Naive thymus-derived CD8-positive, alpha-beta T cell (primary cell): ENCODE measurements around the gene PLPP4. TPM values are rescaled to one million over a fixed set of nuclear protein-coding genes. Genes with fewer than 3 reads are reported as not detected.

Experiments
- ATAC-seq, 2 donors: fragments of 150-1000 bp; cut with Tn5 transposase in 1 of 2; sonication (Bioruptor Pico), chemical (Tn5 transposase) in 1 of 2; 1 replicate in 1 of 2; 2 replicates in 1 of 2; pipeline ENCODE4 v1.10.0; 2021; ENCODE audit warnings: mild to moderate bottlenecking in 2 of 2, moderate library complexity in 2 of 2
- POLR2A ChIA-PET: fragments of 350-600 bp; sonication (Branson Sonifier 250); formaldehyde crosslinking; loops from one replicate; lab custom pipeline; 2021; ENCODE audit warnings: antibody characterized with exemption; lab: Charles Lee
- DNase-seq, 10 donors: peaks; one replicate each; pipeline versions ENCODE4 v3.0.0 to v3.0.0-alpha.2; 2020 to 2022
- H3K27ac Mint-ChIP-seq, 10 donors: one replicate each; pipeline ENCODE4 v1.8.0; 2020 to 2022; ENCODE audit warnings: mild to moderate bottlenecking in 10 of 10, mixed read lengths in 10 of 10, moderate library complexity in 4 of 10, inconsistent platforms in 1 of 10
- H3K27me3 Mint-ChIP-seq, 5 donors: one replicate each; pipeline ENCODE4 v1.8.0; 2021 to 2022; ENCODE audit warnings: mixed read lengths in 5 of 5
- H3K36me3 Mint-ChIP-seq, 3 donors: one replicate each; pipeline ENCODE4 v1.8.0; 2020 to 2022; ENCODE audit warnings: mixed read lengths in 3 of 3, mild to moderate bottlenecking in 2 of 3, inconsistent platforms in 1 of 3
- H3K4me1 Mint-ChIP-seq, 4 donors: one replicate each; pipeline ENCODE4 v1.8.0; 2021 to 2022; ENCODE audit warnings: mixed read lengths in 4 of 4
- H3K4me3 Mint-ChIP-seq, 10 donors: one replicate each; pipeline ENCODE4 v1.8.0; 2020 to 2022; ENCODE audit warnings: mild to moderate bottlenecking in 10 of 10, mixed read lengths in 10 of 10, moderate library complexity in 6 of 10, inconsistent platforms in 1 of 10
- H3K9me3 Mint-ChIP-seq, 9 donors: one replicate each; pipeline ENCODE4 v1.8.0; 2020 to 2022; ENCODE audit warnings: mixed read lengths in 9 of 9, mild to moderate bottlenecking in 3 of 9, inconsistent platforms in 1 of 9, moderate library complexity in 1 of 9
- polyA plus RNA-seq, 3 donors: library from polyadenylated mRNA; unstranded; fragments of 300-500 nt; fragmentation: Illumina TruSeq; gene quantifications; one replicate each; pipeline ENCODE4 v1.2.3, GENCODE V29; 2021
- total RNA-seq, 8 experiments: library from RNA in 2 of 8; stranded (reverse) in 2 of 8; gene quantifications; one replicate each; pipeline ENCODE4 v1.2.3 and lab custom pipeline; 2021 to 2026

PLPP4 gene
- total and polyA plus RNA-seq, 5 experiments from 2014 or later, result not detected

GRCh38 chr10:120552262-120552661, 95.2 kb downstream of the PLPP4 start:
- DNase-seq (no peak), ATAC-seq (no peak)
- peaks cover 0 to 23% (median 11%) of the 10 kb centered on the region in 9 donors for H3K9me3 Mint-ChIP-seq
- no peak overlapping the region for H3K27ac Mint-ChIP-seq
- POLR2A ChIA-PET, result no interaction called here
- no peaks in the 10 kb centered on the region for H3K4me1 Mint-ChIP-seq
- no peak overlapping the region for H3K4me3 Mint-ChIP-seq
- peaks cover 0 to 5% (median 0%) of the 10 kb centered on the region in 5 donors for H3K27me3 Mint-ChIP-seq
- peaks cover 0 to 8% (median 0%) of the 10 kb centered on the region in 3 donors for H3K36me3 Mint-ChIP-seq

- Mint-ChIP-seq H3K27ac (no peak overlapping the region), H3K4me3 (no peak overlapping the region), H3K4me1 (no peaks in the 10 kb centered on the region), H3K9me3 (peaks cover 0 to 23% (median 10%) of the 10 kb centered on the region in 9 donors), H3K27me3 (no peaks in the 10 kb centered on the region), H3K36me3 (peaks cover 0 to 8% (median 0%) of the 10 kb centered on the region in 3 donors)
- POLR2A ChIA-PET, result no interaction called here
- ATAC-seq (no peak), DNase-seq (no peak)
Observed at GRCh38 chr10:120553911-120554310, 96.9 kb downstream of the PLPP4 start.

- Mint-ChIP-seq H3K9me3 (peaks cover 0 to 23% (median 10%) of the 10 kb centered on the region in 9 donors), H3K4me3 (no peak overlapping the region), H3K27me3 (no peaks in the 10 kb centered on the region), H3K4me1 (no peaks in the 10 kb centered on the region), H3K36me3 (peaks cover 0 to 8% (median 0%) of the 10 kb centered on the region in 3 donors), H3K27ac (no peak overlapping the region)
- POLR2A ChIA-PET, result no interaction called here
- DNase-seq, result no peak
- ATAC-seq, result no peak
Observed at GRCh38 chr10:120555436-120555835, 98.4 kb downstream of the PLPP4 start.

- Mint-ChIP-seq H3K4me1 (no peaks in the 10 kb centered on the region), H3K9me3 (peaks cover 0 to 23% (median 10%) of the 10 kb centered on the region in 9 donors), H3K27ac (no peak overlapping the region), H3K4me3 (no peak overlapping the region), H3K27me3 (no peaks in the 10 kb centered on the region), H3K36me3 (peaks cover 0 to 8% (median 0%) of the 10 kb centered on the region in 3 donors)
- DNase-seq (no peak), ATAC-seq (no peak)
- POLR2A ChIA-PET, result no interaction called here
Observed at GRCh38 chr10:120555842-120556532, 99.0 kb downstream of the PLPP4 start.

- POLR2A ChIA-PET, result no interaction called here
- ATAC-seq (no peak), DNase-seq (no peak)
- H3K27ac Mint-ChIP-seq, result no peak overlapping the region
- no peaks in the 10 kb centered on the region for H3K27me3 Mint-ChIP-seq
- peaks cover 0 to 8% (median 0%) of the 10 kb centered on the region in 3 donors for H3K36me3 Mint-ChIP-seq
- H3K9me3 Mint-ChIP-seq, result peaks cover 0 to 23% (median 10%) of the 10 kb centered on the region in 9 donors
- no peaks in the 10 kb centered on the region for H3K4me1 Mint-ChIP-seq
- no peak overlapping the region for H3K4me3 Mint-ChIP-seq
Observed at GRCh38 chr10:120557311-120557710, 100.3 kb downstream of the PLPP4 start.

GRCh38 chr10:120559800-120560199, 102.8 kb downstream of the PLPP4 start:
- Mint-ChIP-seq H3K4me1 (no peaks in the 10 kb centered on the region), H3K36me3 (no peaks in the 10 kb centered on the region), H3K9me3 (peaks cover 0 to 8% (median 1%) of the 10 kb centered on the region in 9 donors), H3K27ac (no peak overlapping the region), H3K4me3 (no peak overlapping the region), H3K27me3 (no peaks in the 10 kb centered on the region)
- DNase-seq (no peak), ATAC-seq (no peak)
- POLR2A ChIA-PET, result no interaction called here

GRCh38 chr10:120562956-120563355, 105.9 kb downstream of the PLPP4 start:
- no peak overlapping the region for H3K4me3 Mint-ChIP-seq
- no peak for DNase-seq
- H3K9me3 Mint-ChIP-seq, result no peaks in the 10 kb centered on the region
- no peak for ATAC-seq
- no peak overlapping the region for H3K27ac Mint-ChIP-seq
- peaks cover 0 to 3% (median 0%) of the 10 kb centered on the region in 5 donors for H3K27me3 Mint-ChIP-seq
- no peaks in the 10 kb centered on the region for H3K4me1 Mint-ChIP-seq
- H3K36me3 Mint-ChIP-seq, result no peaks in the 10 kb centered on the region
- POLR2A ChIA-PET, result no interaction called here

GRCh38 chr10:120570418-120570817, 113.4 kb downstream of the PLPP4 start:
- no peaks in the 10 kb centered on the region for H3K4me1 Mint-ChIP-seq
- peaks cover 0 to 11% (median 0%) of the 10 kb centered on the region in 9 donors for H3K9me3 Mint-ChIP-seq
- DNase-seq, result no peak
- POLR2A ChIA-PET, result no interaction called here
- H3K27me3 Mint-ChIP-seq, result peaks cover 0 to 18% (median 2%) of the 10 kb centered on the region in 5 donors
- no peak overlapping the region for H3K27ac Mint-ChIP-seq
- H3K36me3 Mint-ChIP-seq, result no peaks in the 10 kb centered on the region
- no peak overlapping the region for H3K4me3 Mint-ChIP-seq
- no peak for ATAC-seq

GRCh38 chr10:120571266-120571665, 114.2 kb downstream of the PLPP4 start:
- H3K4me3 Mint-ChIP-seq, result no peak overlapping the region
- DNase-seq, result no peak
- H3K4me1 Mint-ChIP-seq, result no peaks in the 10 kb centered on the region
- no peak overlapping the region for H3K27ac Mint-ChIP-seq
- POLR2A ChIA-PET, result no interaction called here
- peaks cover 0 to 19% (median 2%) of the 10 kb centered on the region in 5 donors for H3K27me3 Mint-ChIP-seq
- ATAC-seq, result no peak
- H3K9me3 Mint-ChIP-seq, result peaks cover 0 to 11% (median 0%) of the 10 kb centered on the region in 9 donors
- no peaks in the 10 kb centered on the region for H3K36me3 Mint-ChIP-seq

GRCh38 chr10:120572307-120572706, 115.3 kb downstream of the PLPP4 start:
- Mint-ChIP-seq H3K27ac (no peak overlapping the region), H3K4me3 (no peak overlapping the region), H3K27me3 (peaks cover 0 to 21% (median 2%) of the 10 kb centered on the region in 5 donors), H3K9me3 (peaks cover 0 to 11% (median 0%) of the 10 kb centered on the region in 9 donors), H3K36me3 (no peaks in the 10 kb centered on the region), H3K4me1 (no peaks in the 10 kb centered on the region)
- ATAC-seq (no peak), DNase-seq (no peak)
- POLR2A ChIA-PET, result no interaction called here

GRCh38 chr10:120573355-120573754, 116.3 kb downstream of the PLPP4 start:
- POLR2A ChIA-PET, result no interaction called here
- H3K36me3 Mint-ChIP-seq, result no peaks in the 10 kb centered on the region
- DNase-seq (no peak), ATAC-seq (no peak)
- H3K27ac Mint-ChIP-seq, result no peak overlapping the region
- H3K4me1 Mint-ChIP-seq, result no peaks in the 10 kb centered on the region
- H3K4me3 Mint-ChIP-seq, result no peak overlapping the region
- H3K27me3 Mint-ChIP-seq, result peaks cover 0 to 18% (median 2%) of the 10 kb centered on the region in 5 donors
- peaks cover 0 to 11% (median 0%) of the 10 kb centered on the region in 9 donors for H3K9me3 Mint-ChIP-seq

- H3K27me3 Mint-ChIP-seq, result peaks cover 0 to 13% (median 2%) of the 10 kb centered on the region in 5 donors
- no peaks in the 10 kb centered on the region for H3K4me1 Mint-ChIP-seq
- H3K4me3 Mint-ChIP-seq, result no peak overlapping the region
- no peak overlapping the region for H3K27ac Mint-ChIP-seq
- DNase-seq (no peak), ATAC-seq (no peak)
- POLR2A ChIA-PET, result no interaction called here
- H3K36me3 Mint-ChIP-seq, result no peaks in the 10 kb centered on the region
- H3K9me3 Mint-ChIP-seq, result peaks cover 0 to 11% (median 0%) of the 10 kb centered on the region in 9 donors
Observed at GRCh38 chr10:120574981-120575380, 118.0 kb downstream of the PLPP4 start.

GRCh38 chr10:120575411-120575810, 118.4 kb downstream of the PLPP4 start:
- DNase-seq, result no peak
- no peak overlapping the region for H3K4me3 Mint-ChIP-seq
- H3K9me3 Mint-ChIP-seq, result peaks cover 0 to 11% (median 0%) of the 10 kb centered on the region in 9 donors
- no peaks in the 10 kb centered on the region for H3K4me1 Mint-ChIP-seq
- peaks cover 0 to 12% (median 2%) of the 10 kb centered on the region in 5 donors for H3K27me3 Mint-ChIP-seq
- no peak overlapping the region for H3K27ac Mint-ChIP-seq
- no peak for ATAC-seq
- H3K36me3 Mint-ChIP-seq, result no peaks in the 10 kb centered on the region
- POLR2A ChIA-PET, result no interaction called here
